Stimulated activated CD4-positive, alpha-beta T cell treated with anti-CD3 and anti-CD28 coated beads, Interleukin-15, amount 100 ng/mL, for 48 hours (primary cell): ENCODE results near the gene FKBP1B.
"Not testable (repeated sequence)": the region's sequence is repeated elsewhere in the genome, so short reads cannot be mapped to it uniquely, and the experiment has no call there.

Experiments
- DNase-seq, 2 donors: peaks; one replicate each; pipeline ENCODE4 v3.0.0-alpha.2; 2020; ENCODE audit warnings: low read depth in 2 of 2

Gene FKBP1B

GRCh38 chr2:24058564-24059271, 9.2 kb downstream of the FKBP1B start:
- no peak for DNase-seq

DNA sequence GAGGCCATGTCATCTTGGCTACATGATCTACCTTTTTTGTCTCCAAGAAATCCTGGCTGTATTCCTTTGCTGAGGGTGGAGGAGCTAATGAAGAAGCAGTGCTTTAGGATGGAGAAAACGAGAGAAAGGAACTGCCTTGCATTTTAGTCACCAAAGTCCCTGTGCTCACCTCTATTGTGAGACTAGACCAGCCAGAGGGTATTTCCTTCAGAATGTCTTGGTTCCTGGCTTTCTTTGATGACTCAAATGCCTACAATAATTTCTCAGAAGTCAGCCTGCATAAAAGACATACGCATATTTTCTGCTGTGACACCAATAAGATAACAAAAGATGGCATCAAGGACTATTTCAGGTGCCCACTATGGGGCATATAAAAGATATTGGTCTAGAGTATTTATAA, 15.8 kb downstream of the FKBP1B start:
- no peak for DNase-seq

- DNase-seq: no peak
These were observed 22.7 kb downstream of the FKBP1B start for GRCh38 chr2:24072259-24072658.

DNA sequence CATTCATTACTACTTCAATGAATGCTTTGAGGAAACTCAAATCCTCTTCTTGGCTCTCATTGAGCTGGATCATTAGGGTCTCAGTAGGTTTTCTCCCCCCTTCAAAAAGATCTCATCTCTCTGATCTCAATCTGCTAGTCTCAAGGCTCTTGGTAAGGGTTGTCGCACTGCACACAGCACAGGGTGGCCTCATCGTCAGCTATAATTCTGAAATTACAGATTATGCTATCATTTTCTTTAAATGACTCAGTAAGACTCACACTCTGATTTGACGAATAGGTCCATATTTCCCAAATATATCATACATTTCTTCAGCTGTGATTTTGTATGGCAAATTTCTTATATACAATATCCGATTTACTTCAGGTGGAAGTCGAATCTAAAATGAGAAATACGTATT, 24.3 kb downstream of the FKBP1B start:
- DNase-seq: no peak

DNA sequence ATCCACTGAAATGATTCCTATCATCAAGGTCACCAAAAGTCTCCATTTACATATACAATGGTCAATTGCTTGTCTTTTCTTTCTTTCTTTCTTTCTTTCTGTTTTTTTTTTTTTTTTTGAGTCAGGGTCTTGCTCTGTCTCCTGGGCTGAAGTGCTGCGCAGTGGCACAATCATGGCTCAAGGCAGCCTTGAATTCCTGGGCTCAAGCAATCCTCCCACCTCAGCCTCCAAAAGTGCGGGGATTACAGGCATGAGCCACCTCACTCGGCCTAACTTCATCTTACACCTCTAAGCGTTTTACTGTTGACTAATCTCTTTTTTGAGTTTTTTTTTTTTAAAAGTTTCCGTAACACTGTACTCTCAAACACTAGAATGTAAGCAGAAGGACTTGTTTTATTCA, 25.7 kb downstream of the FKBP1B start:
- no peak for DNase-seq

DNA sequence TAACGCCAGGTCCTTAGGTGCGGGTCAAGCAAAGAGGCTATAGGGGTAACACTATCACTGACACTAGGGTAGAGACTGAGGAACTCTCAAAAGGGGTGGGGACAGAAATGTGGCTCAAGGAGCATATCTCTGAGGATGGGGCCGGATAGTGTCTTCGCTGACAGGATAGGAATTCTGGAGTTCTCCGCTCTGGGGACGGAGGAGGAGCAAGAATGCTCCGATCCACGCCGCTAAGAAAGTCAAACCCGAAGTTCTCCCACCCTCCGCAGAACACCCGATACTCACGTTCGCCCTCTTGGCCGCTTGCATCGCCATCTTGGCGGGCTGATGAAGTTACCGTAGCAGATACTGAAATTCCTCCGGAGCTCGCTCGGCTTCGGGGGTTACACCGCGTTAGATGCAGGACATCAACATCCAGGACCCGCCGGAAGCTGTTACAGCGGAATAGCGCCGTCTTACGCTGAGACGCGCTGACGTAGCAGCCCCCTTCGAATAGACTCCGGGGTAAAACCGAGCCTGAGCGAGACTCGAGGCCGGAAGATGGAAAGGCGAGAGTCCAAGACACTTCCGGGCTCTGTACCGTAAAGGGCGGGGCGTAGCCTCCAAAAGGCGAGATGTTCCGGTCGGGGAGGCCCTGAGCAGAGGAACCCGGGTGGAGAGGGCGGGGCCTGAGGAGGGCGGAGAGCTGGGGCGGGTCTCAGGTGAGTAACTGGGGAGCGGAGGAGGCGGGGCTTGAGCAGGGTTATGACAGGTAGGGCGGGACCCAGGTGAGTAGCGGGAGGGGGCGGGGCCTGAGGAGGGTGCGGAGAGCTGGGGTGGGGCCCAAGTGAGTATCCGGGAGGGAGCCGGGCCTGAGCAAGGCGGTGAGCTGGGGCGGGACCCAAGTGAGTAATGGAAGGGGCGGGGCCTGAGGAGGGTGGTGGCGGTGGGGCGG, 26.6 kb downstream of the FKBP1B start, which contains the start of gene SF3B6:
SF3B6 (minus strand) TSS at position 412 of the 934 bp plus-strand sequence; CDS start at position 315, 97 bp downstream.
- DNase-seq: peak; percentile 100

DNA sequence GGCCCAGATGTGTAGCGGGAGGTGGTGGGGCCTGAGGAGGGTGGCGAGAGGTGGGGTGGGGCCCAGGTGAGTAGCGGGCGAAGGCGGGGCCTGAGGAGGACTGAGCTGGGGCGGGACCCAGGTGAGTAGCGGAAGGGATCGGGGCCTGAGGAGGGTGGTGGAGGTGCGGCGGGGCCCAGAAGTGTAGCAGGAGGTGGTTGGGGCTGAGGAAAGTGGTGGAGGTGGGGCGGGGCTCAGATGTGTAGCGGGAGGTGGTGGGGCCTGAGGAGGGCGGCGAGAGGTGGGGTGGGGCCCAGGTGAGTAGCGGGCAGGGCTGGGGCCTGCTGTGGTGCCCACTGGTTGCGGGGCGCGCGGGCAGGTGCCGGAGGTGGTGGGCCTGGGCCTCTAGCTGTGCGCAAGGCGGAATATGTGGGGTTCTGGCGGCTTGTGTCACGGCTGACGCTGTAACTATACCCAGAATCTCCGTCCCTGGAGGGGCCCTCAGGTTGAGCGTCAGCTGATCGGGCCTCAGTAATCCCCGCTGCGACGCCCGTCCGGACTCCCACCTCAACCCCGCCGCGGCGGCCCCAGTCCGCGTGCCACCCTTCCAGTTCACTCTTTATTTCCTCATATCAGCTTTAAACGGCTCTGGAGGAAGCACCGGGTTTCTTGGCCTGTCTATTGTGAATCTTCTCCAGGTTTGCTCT, 27.5 kb downstream of the FKBP1B start:
- no peak for DNase-seq

GRCh38 chr2:24077535-24077877, 28.0 kb downstream of the FKBP1B start:
- no peak for DNase-seq

GRCh38 chr2:24077879-24078278, 28.3 kb downstream of the FKBP1B start:
- no peak for DNase-seq

- DNase-seq: no peak
These were observed 31.2 kb downstream of the FKBP1B start for GRCh38 chr2:24080701-24081100.

- no peak for DNase-seq
These were observed 33.4 kb downstream of the FKBP1B start for GRCh38 chr2:24082787-24083566.

DNA sequence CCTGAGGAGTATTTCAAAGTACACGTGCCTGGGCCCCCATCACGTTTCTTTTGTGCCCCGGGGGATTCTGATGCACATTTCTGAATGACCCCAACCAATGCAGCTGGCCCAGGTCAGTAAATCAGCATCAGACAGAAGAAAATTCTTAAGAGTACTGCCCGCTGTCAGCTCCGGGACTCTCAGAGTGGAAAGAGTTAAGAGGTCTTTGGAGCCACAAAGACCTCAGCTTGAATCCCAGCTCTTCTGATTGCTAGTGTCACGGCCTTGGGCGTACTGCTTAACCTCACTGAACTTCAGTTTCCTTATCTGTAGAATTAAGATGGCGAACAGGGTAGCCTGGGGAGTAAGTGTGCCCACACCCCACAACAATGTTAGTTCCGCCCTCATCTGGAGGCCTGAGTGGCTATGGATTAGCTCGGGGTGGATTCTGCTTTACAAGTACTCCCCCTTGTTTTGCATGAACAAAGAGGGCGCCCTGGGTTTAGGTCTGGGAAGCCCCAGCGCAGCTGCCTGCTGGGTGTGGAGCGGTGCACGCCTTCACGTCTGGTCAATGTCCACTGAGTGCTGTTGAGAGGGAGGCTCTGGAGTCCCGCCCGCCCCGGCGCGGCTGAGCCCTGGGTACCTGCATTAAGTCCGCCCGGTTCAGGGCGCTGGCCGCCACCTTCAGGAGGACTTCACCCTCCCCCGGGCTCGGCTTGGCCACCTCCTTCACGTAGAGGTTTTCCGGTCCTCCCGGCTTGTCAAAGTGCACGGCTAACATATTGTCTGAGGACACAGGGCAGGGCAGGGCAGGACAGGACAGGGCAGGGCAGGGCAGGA, 34.2 kb downstream of the FKBP1B start:
- no peak for DNase-seq

- DNase-seq: peak; percentile 52 to 78
These were observed 35.1 kb downstream of the FKBP1B start, which contains the start of gene TP53I3 for GRCh38 chr2:24084386-24085199. Gene TP53I3, minus strand, starts transcription at chr2:24084834. Its CDS starts 508 bp downstream, at chr2:24084326.

- DNase-seq: no peak
These were observed 35.6 kb downstream of the FKBP1B start for GRCh38 chr2:24085200-24085489.

DNA sequence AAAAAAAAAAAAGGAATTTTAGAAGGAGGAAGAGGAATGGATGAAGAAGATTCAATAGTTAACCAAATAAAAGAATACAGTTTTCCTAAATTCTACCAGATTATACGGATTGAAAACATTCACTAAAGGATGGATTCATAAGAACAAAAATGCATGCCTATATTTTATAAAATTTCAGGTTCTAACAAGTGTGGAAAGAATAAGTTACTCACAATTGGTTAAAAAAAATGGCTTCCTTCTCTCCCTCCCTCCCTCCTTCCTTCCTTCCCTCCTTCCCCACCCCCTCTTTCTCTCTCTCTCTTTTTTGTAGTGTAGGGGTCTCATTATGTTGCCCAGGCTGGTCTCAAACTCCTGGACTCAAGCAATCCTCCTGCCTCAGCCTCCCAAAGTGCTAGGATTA, 36.7 kb downstream of the FKBP1B start:
- DNase-seq: no peak

DNA sequence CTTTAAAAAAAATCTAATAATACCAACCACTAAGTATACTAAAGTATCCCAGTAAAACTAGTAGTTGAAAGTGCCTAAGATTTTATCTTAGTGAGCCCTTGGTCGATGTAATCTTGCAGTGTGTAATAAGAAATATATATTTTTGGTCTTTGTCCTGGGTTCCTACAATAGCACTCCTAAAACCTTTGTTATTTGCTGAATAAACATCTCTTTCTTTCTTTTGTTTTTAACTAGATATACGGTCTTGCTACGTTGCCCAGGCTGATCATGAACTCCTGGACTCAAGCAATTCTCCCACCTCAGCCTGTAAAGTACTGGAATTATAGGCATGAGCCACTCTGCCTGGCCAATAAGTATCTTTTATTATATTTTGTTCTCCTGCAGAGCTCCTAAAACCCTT, 37.5 kb downstream of the FKBP1B start:
- DNase-seq: no peak

- no peak for DNase-seq
These were observed 39.3 kb downstream of the FKBP1B start for GRCh38 chr2:24088821-24089359.

- DNase-seq: not testable (repeated sequence)
These were observed 43.7 kb downstream of the FKBP1B start for GRCh38 chr2:24093270-24093669.

- DNase-seq: not testable (repeated sequence)
These were observed 45.7 kb downstream of the FKBP1B start for GRCh38 chr2:24095171-24095677.
